Neural crest cell (in vitro differentiated cells): ENCODE data around the gene FRS3. TPM values are rescaled to one million over a fixed set of nuclear protein-coding genes. Genes with fewer than 3 reads are reported as not detected.

Experiments
- DNase-seq: peaks from one replicate; pipeline ENCODE4 v3.0.0; 2021; ENCODE audit warnings: low read depth, mixed read lengths, low spot score
- H3K27ac Mint-ChIP-seq: one replicate; pipeline ENCODE4 v1.8.0; 2021; ENCODE audit warnings: mild to moderate bottlenecking, mixed read lengths; ENCODE audit not compliant: unreplicated experiment
- H3K27me3 Mint-ChIP-seq: 2 replicates; pipeline ENCODE4 v1.8.0; 2021; ENCODE audit warnings: low read depth, mild to moderate bottlenecking, mixed read lengths
- H3K36me3 Mint-ChIP-seq: 2 replicates; pipeline ENCODE4 v1.8.0; 2021; ENCODE audit warnings: low read depth, mild to moderate bottlenecking, mixed read lengths
- H3K4me1 Mint-ChIP-seq: 2 replicates; pipeline ENCODE4 v1.8.0; 2021; ENCODE audit warnings: mixed read lengths
- H3K4me3 Mint-ChIP-seq: one replicate; pipeline ENCODE4 v1.8.0; 2021; ENCODE audit warnings: mild to moderate bottlenecking, mixed read lengths
- H3K9me3 Mint-ChIP-seq: 2 replicates; pipeline ENCODE4 v1.8.0; 2021; ENCODE audit warnings: mixed read lengths
- CTCF ChIP-seq: fragments of 200-600 bp; sonication (generic); conservative IDR thresholded peaks from 2 replicates; pipeline ENCODE4 v1.5.0; 2021; ENCODE audit warnings: antibody characterized with exemption, mild to moderate bottlenecking
- total RNA-seq: library from RNA; stranded (reverse); gene quantifications from 2 replicates; pipeline ENCODE4 v1.2.1, GENCODE V29; 2021

Gene FRS3
- total RNA-seq, 1 donor from 2014 or later, result 7.1 TPM

GRCh38 chr6:41740366-41741162 lies 39.1 kb downstream of the FRS3 start:
- Mint-ChIP-seq H3K27ac (peak overlapping the region; percentile 75), H3K36me3 (no peaks in the 10 kb centered on the region), H3K4me3 (no peak overlapping the region), H3K27me3 (peaks cover 4% of the 10 kb centered on the region), H3K4me1 (peaks cover 12% of the 10 kb centered on the region), H3K9me3 (no peaks in the 10 kb centered on the region)
- TF ChIP-seq CTCF, result no peak
- DNase-seq, result no peak

GRCh38 chr6:41739041-41739440 lies 40.7 kb downstream of the FRS3 start:
- H3K9me3 Mint-ChIP-seq, result no peaks in the 10 kb centered on the region
- H3K27ac Mint-ChIP-seq, result no peak overlapping the region
- H3K36me3 Mint-ChIP-seq, result no peaks in the 10 kb centered on the region
- no peak overlapping the region for H3K4me3 Mint-ChIP-seq
- DNase-seq, result no peak
- H3K27me3 Mint-ChIP-seq, result peaks cover 6% of the 10 kb centered on the region
- H3K4me1 Mint-ChIP-seq, result peaks cover 13% of the 10 kb centered on the region
- TF ChIP-seq CTCF, result no peak

GRCh38 chr6:41737591-41738130 lies 42.0 kb downstream of the FRS3 start:
- Mint-ChIP-seq H3K27me3 (peaks cover 20% of the 10 kb centered on the region), H3K36me3 (no peaks in the 10 kb centered on the region), H3K4me1 (peaks cover 17% of the 10 kb centered on the region), H3K4me3 (no peak overlapping the region), H3K27ac (no peak overlapping the region), H3K9me3 (no peaks in the 10 kb centered on the region)
- no peak for TF ChIP-seq CTCF
- no peak for DNase-seq

- H3K9me3 Mint-ChIP-seq, result no peaks in the 10 kb centered on the region
- H3K27ac Mint-ChIP-seq, result no peak overlapping the region
- H3K36me3 Mint-ChIP-seq, result no peaks in the 10 kb centered on the region
- peaks cover 17% of the 10 kb centered on the region for H3K4me1 Mint-ChIP-seq
- peaks cover 24% of the 10 kb centered on the region for H3K27me3 Mint-ChIP-seq
- no peak for TF ChIP-seq CTCF
- no peak overlapping the region for H3K4me3 Mint-ChIP-seq
- DNase-seq, result no peak
These were observed 42.7 kb downstream of the FRS3 start for GRCh38 chr6:41736800-41737555.

- Mint-ChIP-seq H3K36me3 (no peaks in the 10 kb centered on the region), H3K27me3 (peaks cover 26% of the 10 kb centered on the region), H3K4me3 (peak overlapping the region; percentile 80), H3K4me1 (peaks cover 14% of the 10 kb centered on the region), H3K9me3 (no peaks in the 10 kb centered on the region), H3K27ac (no peak overlapping the region)
- no peak for DNase-seq
- no peak for TF ChIP-seq CTCF
These were observed 43.4 kb downstream of the FRS3 start for GRCh38 chr6:41736186-41736733.
